Erythroblast (primary cell): ENCODE results near the gene NCKAP5.

Experiments
- GATA1 ChIP-seq: IDR thresholded peaks from 2 replicates; pipeline ENCODE4 v1.6.1; 2011; ENCODE audit warnings: low read depth, mild to moderate bottlenecking, control low read depth, low read length, moderate library complexity
- POLR2A ChIP-seq: IDR thresholded peaks from 2 replicates; pipeline ENCODE4 v1.6.1; 2011; ENCODE audit warnings: mild to moderate bottlenecking, low read length

GRCh38 chr2:133508546-133509165 is 59.6 kb downstream of the NCKAP5 start:
- no peak for TF ChIP-seq POLR2A
- no peak for TF ChIP-seq GATA1
